NB4 (cell line): ENCODE measurements around the gene WFDC13.

Source experiments
- CTCF ChIP-seq: IDR thresholded peaks from one replicate; pipeline ENCODE4 v1.5.1; 2012; ENCODE audit warnings: low read depth, low read length
- MYC ChIP-seq: IDR thresholded peaks from 2 replicates; pipeline ENCODE4 v1.6.1; 2011; ENCODE audit warnings: low read depth, low read length
- POLR2A ChIP-seq: IDR thresholded peaks from 2 replicates; pipeline ENCODE4 v1.6.1; 2011; ENCODE audit warnings: mild to moderate bottlenecking; ENCODE audit not compliant: insufficient read length; ENCODE audit errors: extremely low read depth

GRCh38 chr20:45732199-45732598 lies 30.4 kb downstream of the WFDC13 start:
- TF ChIP-seq CTCF (no peak), POLR2A (no peak), MYC (no peak)
